NCI-H748 treated with DMSO at 0.1 percent for 48 hours (cell line): ENCODE data around the gene ERF.

ENCODE experiments used
- DNase-seq: peaks from one replicate; lab custom pipeline; 2025; lab: John Stamatoyannopoulos, UW

ERF gene

GRCh38 chr19:42212886-42213285 is 42.0 kb downstream of the ERF start:
- DNase-seq, result no peak

- no peak for DNase-seq
These were observed 46.3 kb downstream of the ERF start for GRCh38 chr19:42208612-42209011.

GRCh38 chr19:42207767-42208271 is 47.1 kb downstream of the ERF start:
- DNase-seq, result no peak

- no peak for DNase-seq
These were observed 47.8 kb downstream of the ERF start for GRCh38 chr19:42206871-42207755.

- DNase-seq, result no peak
These were observed 50.3 kb downstream of the ERF start for GRCh38 chr19:42204664-42205063.

GRCh38 chr19:42203700-42204099 is 51.2 kb downstream of the ERF start:
- no peak for DNase-seq

GRCh38 chr19:42202290-42202880 is 52.5 kb downstream of the ERF start:
- no peak for DNase-seq

- no peak for DNase-seq
These were observed 53.2 kb downstream of the ERF start for GRCh38 chr19:42201489-42202289.

GRCh38 chr19:42200116-42200715 is 54.7 kb downstream of the ERF start:
- no peak for DNase-seq

GRCh38 chr19:42199440-42200115 is 55.4 kb downstream of the ERF start:
- no peak for DNase-seq

- DNase-seq, result no peak
These were observed 56.1 kb downstream of the ERF start for GRCh38 chr19:42198676-42199439.
